GDM1 (cell line): ENCODE results near the gene ZNF627.
"Not testable (repeated sequence)": the region's sequence is repeated elsewhere in the genome, so short reads cannot be mapped to it uniquely, and the experiment has no call there.

Experiments
- DNase-seq: peaks from one replicate; lab custom pipeline; 2025; lab: John Stamatoyannopoulos, UW

ZNF627 gene

DNA sequence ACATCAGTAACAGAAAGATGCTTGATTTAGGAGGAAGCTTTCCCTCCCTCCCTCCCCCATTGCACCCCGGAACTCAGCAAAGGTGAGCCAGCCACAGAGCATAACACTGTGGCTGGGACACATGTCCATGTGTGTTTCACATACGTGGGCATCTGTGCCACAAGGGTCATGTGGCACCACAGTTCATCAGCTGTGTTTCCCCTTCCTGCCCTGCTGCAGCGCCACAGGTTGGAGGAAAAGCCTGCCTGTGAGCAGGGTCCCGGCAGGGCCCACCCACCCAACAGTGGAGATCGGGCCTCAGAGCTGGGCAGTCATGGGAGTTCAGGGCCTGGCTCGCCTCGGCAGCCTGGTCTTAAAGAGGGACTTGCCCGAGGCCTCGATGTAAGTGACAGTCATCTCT is 22.6 kb upstream of the ZNF627 start:
- no peak for DNase-seq

DNA sequence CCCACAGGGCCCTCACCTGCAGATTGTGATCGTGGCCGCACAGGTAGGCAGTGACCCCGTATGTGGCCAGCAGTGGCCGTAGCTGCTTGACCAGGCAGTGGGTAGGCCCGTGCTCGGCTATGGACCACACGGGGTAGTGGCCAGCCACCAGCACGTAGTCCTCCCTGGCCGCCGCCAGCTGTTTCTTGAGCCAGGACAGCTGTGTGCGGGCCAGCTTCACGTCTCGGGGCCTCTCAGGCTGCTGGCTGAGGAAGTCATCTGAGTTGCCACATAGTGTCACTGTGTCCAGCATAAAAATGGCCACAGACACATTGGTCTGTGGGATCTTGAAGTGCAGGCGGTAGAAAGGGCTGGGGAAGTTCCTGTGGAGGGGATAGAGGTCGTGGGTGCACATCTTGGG is 21.1 kb upstream of the ZNF627 start:
- no peak for DNase-seq

DNA sequence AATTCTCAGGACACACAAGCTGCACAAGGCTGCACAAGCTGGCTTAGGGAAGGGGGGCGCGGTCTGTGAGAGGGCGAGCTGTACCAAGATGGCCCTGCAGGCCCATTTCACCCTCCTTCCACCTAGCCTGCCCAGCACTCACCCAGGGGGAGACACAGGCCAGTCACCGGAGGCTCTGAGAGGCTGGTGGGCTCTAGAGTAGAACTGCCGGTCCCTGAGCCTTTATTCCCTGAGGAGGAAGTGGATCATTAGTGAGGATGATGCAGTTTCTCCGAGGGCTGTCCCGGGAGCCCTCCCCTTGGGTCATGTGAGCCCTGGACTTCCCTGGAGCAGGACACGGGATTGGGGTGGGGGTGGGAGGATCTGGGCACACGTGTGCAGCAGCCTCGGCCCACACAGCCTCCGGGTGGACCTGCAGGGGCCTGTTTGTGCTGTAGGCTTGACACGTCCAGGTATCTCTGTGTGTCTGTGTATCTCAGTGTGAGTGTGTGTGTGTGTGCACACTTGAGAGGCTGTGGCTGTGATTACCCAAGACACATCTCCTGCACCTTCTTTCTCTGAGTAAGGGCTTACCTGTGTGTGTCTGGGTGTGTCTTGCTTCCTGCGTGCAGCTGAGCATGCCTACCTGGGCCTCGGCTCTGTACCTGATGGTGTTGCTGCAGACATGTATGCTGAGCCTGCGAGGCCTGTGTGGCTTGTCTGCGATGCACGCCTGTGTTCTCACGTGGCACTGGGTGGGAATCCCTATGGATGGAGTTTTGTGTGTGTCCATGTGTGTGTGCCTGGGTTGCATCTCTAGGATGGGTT is 19.6 kb upstream of the ZNF627 start, which contains the start of gene ACP5:
Gene ACP5 (minus strand): TSS at position 195 of the 807 bp plus-strand sequence. CDS start 328 bp downstream, outside the sequence.
- DNase-seq: no peak

DNA sequence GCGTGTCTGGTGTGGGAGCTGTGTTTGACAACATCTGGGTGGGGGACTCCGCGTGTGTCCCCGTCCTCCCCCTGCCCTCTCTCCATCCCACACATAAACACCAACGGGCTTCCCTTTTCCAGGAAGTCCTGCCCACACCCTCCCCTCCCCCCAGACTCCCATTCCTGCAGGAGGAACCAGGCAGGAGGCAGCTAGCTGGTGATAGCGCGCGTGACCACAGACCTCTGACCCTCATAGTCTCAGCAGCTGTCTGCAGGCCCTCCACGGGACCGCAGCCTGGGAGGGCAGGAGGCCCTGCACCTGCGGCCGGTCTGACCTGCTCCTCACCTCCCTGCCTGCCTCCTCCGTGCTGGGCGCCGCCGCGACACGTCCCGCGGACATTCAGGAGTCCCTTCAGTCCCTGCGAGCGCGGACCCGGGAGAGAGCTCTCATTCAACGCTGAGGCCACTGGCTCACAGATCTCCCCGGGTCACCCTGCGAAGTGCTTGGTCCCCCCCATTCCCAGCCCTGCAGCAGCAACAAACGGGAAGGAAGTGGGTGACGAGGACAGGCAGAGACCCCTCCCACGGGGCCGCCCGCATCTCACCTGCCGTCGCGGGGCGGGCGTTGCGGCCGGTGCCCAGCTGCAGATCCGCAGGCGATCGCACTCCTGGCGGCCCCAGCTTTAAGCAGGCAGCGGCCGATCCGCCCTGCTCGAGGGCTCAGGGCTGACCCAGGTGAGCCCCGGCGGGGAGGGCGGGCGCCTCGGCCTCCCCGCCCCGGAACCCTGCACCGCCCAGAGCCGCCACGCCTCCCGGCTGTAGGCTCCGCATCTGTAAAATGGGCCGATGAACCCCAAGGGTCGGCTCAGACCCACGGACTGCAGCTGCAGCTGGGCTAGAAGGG is 18.8 kb upstream of the ZNF627 start:
- DNase-seq: no peak

GRCh38 chr19:11580116-11580515 is 17.2 kb upstream of the ZNF627 start:
- no peak for DNase-seq

DNA sequence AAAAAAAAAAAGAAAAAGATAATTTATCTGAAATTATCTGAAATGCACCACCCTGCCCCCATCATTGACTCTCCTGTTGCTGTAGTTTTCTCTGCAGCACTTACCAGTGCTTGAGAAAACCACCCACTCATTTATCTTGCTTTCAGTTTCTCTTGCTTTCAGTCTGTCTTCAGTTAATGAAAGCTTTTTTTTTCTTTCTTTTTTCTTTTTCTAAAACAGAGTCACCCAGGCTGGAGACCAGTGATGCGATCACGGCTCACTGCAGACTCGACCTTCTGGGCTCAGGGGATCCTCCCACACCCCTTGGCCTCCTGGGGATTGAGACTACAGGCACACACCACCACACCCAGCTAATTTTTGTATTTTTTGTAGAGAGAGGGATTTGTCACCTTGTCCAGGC is 15.5 kb upstream of the ZNF627 start:
- DNase-seq: no peak

GRCh38 chr19:11586331-11586730 is 11.0 kb upstream of the ZNF627 start:
- DNase-seq: no peak

DNA sequence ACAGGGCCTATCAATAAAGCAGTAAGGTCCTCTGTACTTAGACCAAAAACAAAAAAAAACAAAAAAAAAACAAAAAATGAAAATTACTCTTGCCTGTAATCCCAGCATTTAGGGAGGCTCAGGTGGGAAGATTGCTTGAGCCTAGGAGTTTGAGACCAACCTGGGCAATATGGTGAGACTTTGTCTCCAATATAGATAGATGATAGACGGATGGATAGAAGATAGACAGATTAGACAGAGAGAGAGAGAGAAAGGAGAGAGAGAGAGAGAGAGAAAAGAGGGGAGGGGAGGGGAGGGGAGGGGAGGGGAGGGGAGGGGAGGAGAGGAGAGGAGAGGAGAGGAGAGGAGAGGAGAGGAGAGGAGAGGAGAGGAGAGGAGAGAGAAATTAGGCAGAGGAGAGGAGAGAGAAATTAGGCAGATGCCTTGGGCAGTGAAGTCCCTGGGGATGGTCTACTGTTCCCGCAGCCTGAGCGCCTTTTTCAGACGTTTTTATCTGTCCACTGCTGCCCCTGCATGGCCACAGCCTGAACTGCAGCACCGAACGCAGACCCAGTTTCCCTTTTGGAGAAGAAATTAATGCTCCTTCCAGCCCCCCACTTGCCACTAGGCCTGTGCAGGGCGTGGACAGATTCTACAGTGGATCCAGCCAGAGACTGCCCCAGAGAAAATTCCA is 9.8 kb upstream of the ZNF627 start:
- peak; percentile 6 for DNase-seq

DNA sequence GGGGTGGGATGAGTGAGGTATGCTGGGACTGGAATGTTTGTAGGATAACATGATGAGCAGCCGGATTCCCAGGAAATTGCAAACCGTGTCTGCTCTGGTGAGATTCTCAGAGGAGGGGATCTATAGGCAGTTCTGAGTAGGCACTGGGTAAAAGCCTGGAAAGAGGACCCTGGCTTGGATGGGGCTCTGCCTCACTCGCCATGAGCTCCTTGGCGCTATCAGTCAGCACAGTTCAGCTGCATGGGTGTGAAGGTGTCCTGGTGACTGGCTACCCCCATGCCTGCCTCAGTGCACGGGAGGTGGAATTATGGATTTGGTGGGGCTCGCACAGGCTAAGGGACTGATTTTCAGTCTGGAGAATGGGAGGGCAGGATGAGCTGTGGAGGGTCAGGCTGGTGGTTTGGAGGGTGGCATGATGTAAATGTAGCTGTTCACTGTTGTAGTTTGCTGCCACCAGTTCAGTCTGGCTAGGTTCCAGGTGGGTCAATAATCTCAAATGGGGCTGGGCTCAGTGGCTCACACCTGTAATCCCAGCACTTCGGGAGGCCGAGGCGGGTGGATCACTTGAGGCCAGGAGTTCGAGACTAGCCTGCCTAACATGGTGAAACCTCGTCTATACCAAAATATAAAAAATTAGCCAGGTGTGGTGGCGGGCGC is 9.2 kb upstream of the ZNF627 start:
- no peak for DNase-seq

DNA sequence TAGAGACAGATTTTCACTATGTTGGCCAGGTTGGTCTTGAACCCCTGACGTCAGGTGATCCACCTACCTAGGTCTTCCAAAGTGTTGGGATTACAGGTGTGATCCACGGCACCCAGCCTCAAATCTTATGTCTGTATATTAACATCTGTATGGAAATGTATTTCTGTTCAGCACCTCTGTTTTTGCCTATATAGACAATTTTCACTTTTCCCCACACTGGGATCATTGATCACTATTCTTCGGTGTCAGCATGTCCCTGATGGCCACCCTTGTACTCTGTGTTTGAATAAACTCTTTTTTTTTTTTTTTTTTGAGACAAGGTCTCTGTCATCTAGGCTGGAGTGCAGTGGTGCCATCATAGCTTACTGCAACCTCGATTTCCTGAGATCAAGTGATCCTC is 3.2 kb upstream of the ZNF627 start:
- no peak for DNase-seq

- no peak for DNase-seq
Measured at GRCh38 chr19:11596156-11596555, 1.1 kb upstream of the ZNF627 start.

- DNase-seq: no peak
Measured at GRCh38 chr19:11598103-11598483, 810 bp downstream of the ZNF627 start.

DNA sequence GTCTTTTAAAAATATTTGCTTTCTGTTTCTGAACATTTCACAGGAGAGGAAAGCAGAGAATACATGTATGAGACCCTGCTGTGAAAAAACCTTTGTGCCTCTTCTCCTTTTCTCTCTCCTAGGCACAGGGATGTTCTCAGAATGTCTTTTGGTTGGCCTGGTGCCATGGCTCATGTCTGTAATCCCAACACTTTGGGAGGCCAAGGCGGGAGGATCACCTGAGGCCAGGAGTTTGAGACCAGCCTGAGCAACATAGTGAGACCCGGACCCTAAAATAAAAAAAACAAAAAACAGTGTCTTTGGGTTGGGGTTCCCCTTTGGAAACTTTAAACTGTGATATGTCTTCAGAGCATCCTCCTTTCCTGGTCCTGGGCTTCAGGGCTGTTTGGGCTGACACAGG is 1.5 kb downstream of the ZNF627 start:
- DNase-seq: no peak

DNA sequence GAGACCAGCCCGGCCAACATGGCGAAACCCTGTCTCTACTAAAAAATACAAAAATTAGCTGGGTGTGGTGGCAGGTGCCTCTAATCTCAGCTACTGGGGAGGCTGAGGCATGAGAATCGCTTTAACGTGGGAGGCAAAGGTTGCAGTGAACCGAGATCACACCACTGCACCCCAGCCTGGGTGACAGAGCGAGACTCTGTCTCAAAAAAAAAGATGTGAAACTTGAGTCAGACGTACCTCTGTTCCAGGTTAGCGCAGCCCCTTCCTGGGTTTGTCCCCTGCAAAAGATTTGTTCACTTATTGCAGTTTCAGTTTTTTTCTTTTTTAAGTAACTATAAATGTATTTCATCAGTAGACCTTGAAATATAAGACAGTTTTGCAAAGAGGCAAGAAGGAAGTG is 2.4 kb downstream of the ZNF627 start:
- DNase-seq: not testable (repeated sequence)

- no peak for DNase-seq
Measured at GRCh38 chr19:11606484-11606883, 9.2 kb downstream of the ZNF627 start.

DNA sequence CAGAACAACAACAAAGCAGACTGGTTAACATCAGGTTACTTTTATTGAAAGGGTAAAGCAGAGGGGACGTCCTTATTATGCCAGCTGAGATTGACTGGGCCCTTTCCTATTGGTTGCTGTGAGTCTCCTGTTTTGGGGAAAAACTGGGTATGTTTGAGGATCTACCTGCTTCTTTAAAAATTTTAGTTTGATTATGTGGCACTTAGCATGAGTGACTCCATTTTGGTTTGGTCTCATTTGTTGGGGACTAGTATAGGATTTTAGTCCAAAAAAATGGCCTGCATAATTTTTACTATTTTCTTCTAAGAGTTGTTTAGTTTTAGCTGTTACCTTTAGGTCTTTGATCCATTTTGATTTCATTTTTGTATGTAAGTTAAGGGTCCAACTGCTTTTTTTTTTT is 14.4 kb downstream of the ZNF627 start:
- DNase-seq: no peak

DNA sequence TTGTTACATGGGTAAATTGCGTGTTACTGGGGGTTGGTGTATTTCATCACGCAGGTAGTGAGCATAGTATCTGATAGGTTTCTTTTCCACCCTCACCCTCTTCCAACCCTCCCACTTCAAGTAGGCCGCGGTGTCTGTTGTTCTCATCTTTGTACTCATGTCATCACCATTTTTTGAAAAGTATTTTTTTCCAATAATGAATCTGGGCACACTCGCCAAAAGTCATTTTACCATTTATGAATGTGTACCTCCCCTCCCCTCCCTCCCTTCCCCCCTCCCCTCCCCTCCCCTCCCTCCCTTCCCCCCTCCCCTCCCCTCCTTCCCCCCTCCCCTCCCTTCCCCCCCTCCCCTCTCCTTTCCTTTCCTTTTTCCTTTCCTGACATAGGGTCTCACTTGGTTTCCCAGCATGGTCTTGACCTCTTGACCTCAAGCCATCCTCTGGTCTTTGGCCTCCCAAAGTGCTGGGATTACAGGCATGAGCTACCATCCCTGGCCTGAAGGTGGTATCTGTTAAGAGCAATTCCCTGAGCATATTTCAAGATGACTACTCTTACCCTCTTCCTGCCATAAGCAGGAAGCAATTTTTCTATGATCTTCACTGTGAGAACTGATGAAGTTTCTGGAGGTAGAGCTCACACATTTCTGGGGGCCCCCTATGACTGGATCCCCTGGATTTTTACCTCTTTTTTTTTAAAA is 15.7 kb downstream of the ZNF627 start:
- DNase-seq: no peak

DNA sequence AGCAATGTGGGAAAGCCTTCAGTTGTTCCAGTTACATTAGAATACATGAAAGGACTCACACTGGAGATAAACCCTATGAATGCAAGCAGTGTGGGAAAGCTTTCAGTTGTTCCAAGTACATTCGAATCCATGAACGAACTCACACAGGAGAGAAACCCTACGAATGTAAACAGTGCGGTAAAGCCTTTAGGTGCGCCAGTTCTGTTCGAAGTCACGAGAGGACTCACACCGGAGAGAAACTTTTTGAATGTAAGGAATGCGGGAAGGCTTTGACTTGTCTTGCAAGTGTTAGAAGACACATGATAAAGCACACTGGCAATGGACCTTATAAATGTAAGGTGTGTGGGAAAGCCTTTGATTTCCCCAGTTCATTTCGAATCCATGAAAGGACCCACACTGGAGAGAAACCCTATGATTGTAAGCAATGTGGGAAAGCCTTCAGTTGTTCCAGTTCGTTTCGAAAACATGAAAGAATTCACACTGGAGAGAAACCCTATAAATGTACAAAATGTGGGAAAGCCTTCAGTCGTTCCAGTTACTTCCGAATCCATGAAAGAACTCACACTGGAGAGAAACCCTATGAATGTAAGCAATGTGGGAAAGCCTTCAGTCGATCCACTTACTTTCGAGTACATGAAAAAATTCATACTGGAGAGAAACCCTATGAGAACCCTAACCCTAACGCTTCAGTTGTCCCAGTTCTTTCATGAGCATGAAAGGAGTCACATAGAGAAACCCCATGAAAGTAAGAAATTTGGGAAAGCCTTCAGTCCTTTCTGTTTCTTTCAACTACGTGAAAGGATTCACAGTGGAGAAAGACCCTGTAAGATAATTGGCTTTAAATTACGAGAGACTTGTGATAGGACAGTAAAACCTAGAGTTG is 20.1 kb downstream of the ZNF627 start:
- no peak for DNase-seq

- DNase-seq: no peak
Measured at GRCh38 chr19:11620553-11620952, 23.3 kb downstream of the ZNF627 start.

DNA sequence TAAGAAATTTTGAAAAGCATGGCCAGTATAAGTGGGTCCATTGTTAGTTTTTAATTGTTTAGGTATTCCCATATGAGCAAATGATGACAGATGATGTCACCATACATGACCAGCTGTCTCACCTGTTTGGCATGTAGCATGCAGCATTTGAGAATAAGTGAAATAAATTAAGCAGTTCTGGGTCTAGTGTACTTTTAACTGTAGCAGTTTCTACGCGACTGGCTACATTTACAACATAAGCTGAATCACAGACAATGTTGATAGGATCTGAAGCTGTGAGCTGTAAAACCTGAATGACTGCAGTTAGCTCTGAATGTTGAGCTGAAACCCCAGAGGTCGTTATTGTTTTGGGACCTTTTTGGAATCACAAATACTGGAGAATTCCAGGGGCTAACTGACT is 25.1 kb downstream of the ZNF627 start:
- DNase-seq: not testable (repeated sequence)
